ENCODE data around the gene ABO.

GRCh38 chr9:133254471-133254870 is 20.5 kb downstream of the ABO start:
- TF ChIP-seq CTCF (IDR thresholded peaks at IDR 0.05; ENCODE audit: borderline replicate concordance, extremely low read depth, low read length, poor library complexity, severe bottlenecking) (no peak), EZH2 (IDR thresholded peaks at IDR 0.05; ENCODE audit: borderline replicate concordance, low read depth, low read length, severe bottlenecking) (no peak)
